K562 (cell line): ENCODE data around the gene ZSWIM8. TPM values are rescaled to one million over a fixed set of nuclear protein-coding genes. Genes with fewer than 3 reads are reported as not detected.

Experiments used
- ARID1B ChIP-seq: fragments of 450-650 bp; IDR thresholded peaks from 2 replicates; pipeline ENCODE4 v1.6.1; 2016; ENCODE audit warnings: antibody characterized with exemption, mild to moderate bottlenecking, inconsistent platforms
- ATF7 ChIP-seq: fragments of 450-650 bp; IDR thresholded peaks from 2 replicates; pipeline ENCODE4 v1.7.1; 2014; ENCODE audit warnings: mild to moderate bottlenecking, moderate library complexity
- CREB3 ChIP-seq: fragments of 450-650 bp; conservative IDR thresholded peaks from 2 replicates; pipeline ENCODE4 v1.6.1; 2016; ENCODE audit warnings: missing genetic modification characterization, low read depth, mild to moderate bottlenecking, missing compliant biosample characterization, moderate library complexity
- CTCFL ChIP-seq: IDR thresholded peaks from 2 replicates; pipeline ENCODE4 v1.6.1; 2011; ENCODE audit warnings: borderline replicate concordance, low read depth, mild to moderate bottlenecking, moderate library complexity, low read length; ENCODE audit not compliant: insufficient read depth, poor library complexity, severe bottlenecking
- DEAF1 ChIP-seq: fragments of 450-650 bp; formaldehyde crosslinking; IDR thresholded peaks from 2 replicates; pipeline ENCODE4 v1.4.0; 2020; ENCODE audit warnings: mild to moderate bottlenecking, moderate library complexity
- ETV6 ChIP-seq, 3 experiments: fragments of 150-350 bp in 1 of 3; sonication (generic) in 1 of 3; formaldehyde crosslinking in 1 of 3; IDR thresholded peaks; 2 replicates each; pipeline versions ENCODE4 v1.6.1 to v1.8.0; 2014 to 2022; ENCODE audit warnings: borderline replicate concordance in 2 of 3, low read depth in 2 of 3, antibody characterized with exemption in 1 of 3, low read length in 1 of 3, mild to moderate bottlenecking in 1 of 3, missing genetic modification reagents in 1 of 3
- GABPB1 ChIP-seq: sonication (generic); formaldehyde crosslinking; IDR thresholded peaks from 2 replicates; pipeline ENCODE4 v1.8.0; 2022; ENCODE audit warnings: mild to moderate bottlenecking, missing genetic modification reagents
- HDGF ChIP-seq: fragments of 450-650 bp; IDR thresholded peaks from 2 replicates; pipeline ENCODE4 v1.6.1; 2016
- HNRNPUL1 ChIP-seq: fragments of 200-400 bp; formaldehyde crosslinking; IDR thresholded peaks from 2 replicates; pipeline ENCODE4 v1.6.1; 2017; ENCODE audit warnings: low read length
- MAFK ChIP-seq: IDR thresholded peaks from 2 replicates; pipeline ENCODE4 v1.6.1; 2011; ENCODE audit warnings: low read length, improper control_type of control experiment
- NEUROD1 ChIP-seq: fragments of 150-350 bp; IDR thresholded peaks from 2 replicates; pipeline ENCODE4 v1.6.1; 2014; ENCODE audit warnings: borderline replicate concordance, low read length, low read depth; ENCODE audit not compliant: partially characterized antibody
- SP2 ChIP-seq: IDR thresholded peaks from 2 replicates; pipeline ENCODE4 v1.6.1; 2011; ENCODE audit warnings: mild to moderate bottlenecking, low read depth, low read length, moderate library complexity; ENCODE audit not compliant: poor library complexity, severe bottlenecking; ENCODE audit errors: extremely low read depth
- ZBTB26 ChIP-seq: fragments of 450-650 bp; formaldehyde crosslinking; IDR thresholded peaks from 2 replicates; pipeline ENCODE4 v1.4.0; 2022; ENCODE audit warnings: missing genetic modification characterization
- ZNF277 ChIP-seq: fragments of 250-450 bp; sonication (Bioruptor Pico); IDR thresholded peaks from 2 replicates; pipeline ENCODE4 v1.8.0; 2022; ENCODE audit warnings: inconsistent platforms, mild to moderate bottlenecking, moderate library complexity, borderline replicate concordance
- ZNF384 ChIP-seq: IDR thresholded peaks from 2 replicates; pipeline ENCODE4 v1.6.1; 2012; ENCODE audit warnings: low read depth, low read length, improper control_type of control experiment
- ZNF695 ChIP-seq: fragments of 450-650 bp; formaldehyde crosslinking; IDR thresholded peaks from 2 replicates; pipeline ENCODE4 v1.4.0; 2020; ENCODE audit warnings: mild to moderate bottlenecking, moderate library complexity
- polyA plus RNA-seq, 8 experiments: library from polyadenylated mRNA; depleted of rRNA in 4 of 8; stranded (reverse) in 5 of 8; unstranded in 3 of 8; fragments of >200 nt; fragmentation: Nextera tagmentation in 2 of 8; fragmentation: Illumina TruSeq in 1 of 8; extraction: Ambion mirVana in 2 of 8; extraction: Trizol in 1 of 8; gene quantifications; 2 replicates each; pipeline versions ENCODE4 v1.2.1 to v1.2.3, GENCODE V29; 2011 to 2014; ENCODE audit warnings: inconsistent platforms in 1 of 8, missing spikeins in 1 of 8
- total RNA-seq, 7 experiments: library from RNA; depleted of rRNA in 6 of 7; stranded (reverse); fragments of >200 nt in 6 of 7; fragmentation: Illumina TruSeq in 2 of 7; extraction: Trizol in 2 of 7; gene quantifications; 2 replicates each; pipeline versions ENCODE4 v1.2.1 to v1.2.3, GENCODE V29; 2011 to 2021; ENCODE audit warnings: low replicate concordance in 1 of 7
- TF ChIP-seq, protein P1 (sequence below), 3 experiments: IDR thresholded peaks in 2 of 3; conservative IDR thresholded peaks in 1 of 3; 2 replicates each; pipeline ENCODE4 v1.5.1; 2011 to 2012; ENCODE audit warnings: low read length in 3 of 3, mild to moderate bottlenecking in 3 of 3, control low read depth in 2 of 3, improper control_type of control experiment in 1 of 3, inconsistent platforms in 1 of 3, low read depth in 1 of 3, mixed read lengths in 1 of 3, moderate library complexity in 1 of 3; ENCODE audit not compliant: insufficient read depth in 2 of 3

The ZSWIM8 gene
- total and polyA plus RNA-seq, 9 of the 15 experiments (the other 6 are each of a cell fraction or from before 2014, with no cell fraction given): 5.6 to 47.8 (median 26.7) TPM

DNA sequence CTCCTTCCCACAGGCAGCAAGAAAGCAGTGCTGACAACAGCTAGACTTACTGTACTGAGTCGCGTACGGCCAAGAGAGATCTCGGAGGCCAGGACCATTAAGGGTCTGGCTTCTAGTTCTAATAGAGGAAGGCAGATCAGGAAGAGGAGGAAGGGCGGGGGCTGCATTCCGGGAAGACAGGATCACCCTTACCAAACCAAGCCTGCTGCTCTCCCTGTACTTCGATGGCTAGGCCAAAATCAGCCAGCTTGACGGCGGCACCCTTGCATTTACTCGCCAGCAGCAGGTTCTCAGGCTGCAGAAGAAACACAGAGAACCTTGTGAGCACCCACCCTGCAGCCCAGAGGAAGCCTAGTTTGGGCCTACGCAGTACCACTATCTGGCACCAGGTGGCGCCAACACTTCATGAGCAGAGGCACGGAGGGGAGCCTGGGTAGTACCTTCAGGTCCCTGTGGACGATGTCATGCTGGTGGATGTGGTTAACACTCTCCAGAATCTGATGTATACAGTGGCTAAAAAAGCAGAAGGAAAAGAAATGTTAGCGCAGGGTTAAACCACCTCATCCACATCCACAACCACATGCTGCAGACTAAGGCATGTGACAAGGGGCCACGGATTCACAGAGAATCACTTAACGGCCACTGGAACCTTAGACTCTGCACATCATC lies 63.5 kb downstream of the ZSWIM8 start (continued):
- peak; percentile 36; the same call in 1 of the 2 replicates for TF ChIP-seq MAFK
- TF ChIP-seq, protein P1, sequence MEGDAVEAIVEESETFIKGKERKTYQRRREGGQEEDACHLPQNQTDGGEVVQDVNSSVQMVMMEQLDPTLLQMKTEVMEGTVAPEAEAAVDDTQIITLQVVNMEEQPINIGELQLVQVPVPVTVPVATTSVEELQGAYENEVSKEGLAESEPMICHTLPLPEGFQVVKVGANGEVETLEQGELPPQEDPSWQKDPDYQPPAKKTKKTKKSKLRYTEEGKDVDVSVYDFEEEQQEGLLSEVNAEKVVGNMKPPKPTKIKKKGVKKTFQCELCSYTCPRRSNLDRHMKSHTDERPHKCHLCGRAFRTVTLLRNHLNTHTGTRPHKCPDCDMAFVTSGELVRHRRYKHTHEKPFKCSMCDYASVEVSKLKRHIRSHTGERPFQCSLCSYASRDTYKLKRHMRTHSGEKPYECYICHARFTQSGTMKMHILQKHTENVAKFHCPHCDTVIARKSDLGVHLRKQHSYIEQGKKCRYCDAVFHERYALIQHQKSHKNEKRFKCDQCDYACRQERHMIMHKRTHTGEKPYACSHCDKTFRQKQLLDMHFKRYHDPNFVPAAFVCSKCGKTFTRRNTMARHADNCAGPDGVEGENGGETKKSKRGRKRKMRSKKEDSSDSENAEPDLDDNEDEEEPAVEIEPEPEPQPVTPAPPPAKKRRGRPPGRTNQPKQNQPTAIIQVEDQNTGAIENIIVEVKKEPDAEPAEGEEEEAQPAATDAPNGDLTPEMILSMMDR (IDR thresholded peaks at IDR 0.05 in 2 of 3, conservative IDR thresholded peaks at IDR 0.05 in 1 of 3; ENCODE audit: insufficient read depth in 2 of 3, low read depth in 1 of 3, low read length in 3 of 3): peak; percentile 97 to 99 (median 99)
- TF ChIP-seq ZBTB26: peak; percentile 13; the same call in 1 of the 2 replicates
- TF ChIP-seq ZNF384: 0 out of 2 replicates have a peak, but pooled peaks have one; percentile 37
- peak; percentile 54; the same call in 1 of the 2 replicates for TF ChIP-seq HDGF
- peak; percentile 98 for TF ChIP-seq DEAF1 (CRISPR knock-in tag)
- TF ChIP-seq HNRNPUL1: no peak
- peak; percentile 64 for TF ChIP-seq GABPB1 (CRISPR knock-in tag)
- no peak for TF ChIP-seq CREB3 (tag)
- no peak for TF ChIP-seq ZNF695 (CRISPR knock-in tag)
- TF ChIP-seq ZNF277 (CRISPR knock-in tag): no peak
- TF ChIP-seq NEUROD1: peak; percentile 23
- peak; percentile 71 for TF ChIP-seq ATF7
- TF ChIP-seq ARID1B: no peak
- peak; percentile 86 for TF ChIP-seq CTCFL
- TF ChIP-seq SP2: no peak
- TF ChIP-seq ETV6 (IDR thresholded peaks at IDR 0.05; ENCODE audit: borderline replicate concordance in 1 of 2, low read depth in 2 of 2, low read length in 1 of 2): no peak
- TF ChIP-seq ETV6 (CRISPR knock-in tag; IDR thresholded peaks at IDR 0.05; ENCODE audit: borderline replicate concordance): no peak
